Testis (tissue), 3 donors: Measurements from ENCODE around the gene NOSIP. TPM values are rescaled to one million over a fixed set of nuclear protein-coding genes. Genes with fewer than 3 reads are reported as not detected.

Source experiments
- DNase-seq: peaks from one replicate; pipeline ENCODE4 v3.0.0-alpha.2; 2019
- H3K27ac ChIP-seq, 2 donors: fragments of 200-600 bp; sonication (generic); one replicate each; pipeline ENCODE4 v1.5.1; 2019
- H3K27me3 ChIP-seq: fragments of 200-600 bp; sonication (generic); one replicate; pipeline ENCODE4 v1.5.1; 2019
- H3K36me3 ChIP-seq: fragments of 200-600 bp; sonication (generic); one replicate; pipeline ENCODE4 v1.5.1; 2017; ENCODE audit warnings: low read depth; ENCODE audit errors: missing control alignments
- H3K4me1 ChIP-seq: fragments of 200-600 bp; sonication (generic); one replicate; pipeline ENCODE4 v1.5.1; 2019
- H3K4me3 ChIP-seq, 2 donors: fragments of 200-600 bp; sonication (generic); one replicate each; pipeline ENCODE4 v1.5.1; 2017 to 2019
- H3K9me3 ChIP-seq: fragments of 200-600 bp; sonication (generic); one replicate; pipeline ENCODE4 v1.5.1; 2017
- POLR2A ChIP-seq: fragments of 450-650 bp; IDR thresholded peaks from one replicate; pipeline ENCODE4 v1.6.1; 2017; ENCODE audit warnings: antibody characterized with exemption, mild to moderate bottlenecking, moderate library complexity
- WGBS, 2 donors: methylation state at CpG; one replicate each; pipeline ENCODE4 v1.1.5; 2018; 5-methylcytosine and 5-hydroxymethylcytosine counted together
- intact Hi-C: fragments of 100-400 bp; cut with DNase I; formaldehyde crosslinking; loops from one replicate; pipeline ENCODE4 v1.15.1; 2023; ENCODE audit warnings: low total_unique reads
- polyA plus RNA-seq: library from polyadenylated mRNA; stranded (reverse); fragments of 350-450 nt; fragmentation: Illumina TruSeq; extraction: RNeasy Lipid Tissue Mini Kit (QIAGEN cat#74804); gene quantifications from one replicate; pipeline ENCODE4 v1.2.3, GENCODE V29; 2014; ENCODE audit warnings: low read depth, low replicate concordance; ENCODE audit not compliant: insufficient read depth
- total RNA-seq, 2 donors: library from RNA; depleted of rRNA; stranded (reverse); fragments of >200 nt; gene quantifications; one replicate each; pipeline ENCODE4 v1.2.3, GENCODE V29; 2016
- TF ChIP-seq, protein P1 (sequence below), 3 experiments: fragments of 450-650 bp in 2 of 3; fragments of 200-600 bp in 1 of 3; sonication (generic) in 1 of 3; IDR thresholded peaks; one replicate each; pipeline ENCODE4 v1.5.1; 2016 to 2019; ENCODE audit warnings: antibody characterized with exemption in 3 of 3, mild to moderate bottlenecking in 2 of 3, moderate library complexity in 1 of 3

NOSIP gene
- total and polyA plus RNA-seq, 3 donors from 2014 or later, result 145 to 241 (median 151) TPM

DNA sequence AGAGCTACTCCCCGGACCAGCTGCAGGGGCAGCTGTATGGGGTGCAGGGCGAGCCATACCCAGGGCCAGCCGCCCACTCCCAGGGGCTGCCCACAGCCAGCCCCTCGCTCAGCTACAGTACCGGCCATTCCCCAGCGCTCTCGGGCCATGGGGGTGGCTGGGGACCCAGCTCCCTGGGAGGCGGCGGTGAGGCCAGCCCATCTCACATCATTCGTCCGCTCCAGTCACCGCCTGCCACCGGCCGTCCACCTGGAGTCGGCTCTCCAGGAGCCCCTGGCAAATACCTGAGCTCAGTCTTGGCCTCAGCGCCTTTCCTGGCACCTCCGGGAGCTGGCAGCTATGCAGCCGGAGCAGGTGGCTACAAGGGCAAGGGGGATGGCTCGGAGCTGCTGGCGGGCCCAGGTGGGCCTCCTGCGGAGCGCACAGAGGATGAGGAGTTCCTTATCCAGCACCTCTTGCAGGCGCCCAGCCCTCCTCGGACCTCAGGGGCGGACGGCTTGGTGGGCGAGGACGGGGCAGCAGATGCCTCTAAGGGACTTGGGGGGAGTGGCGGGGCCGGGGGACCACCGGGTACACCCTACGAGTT, 15.6 kb upstream of the NOSIP start:
- Histone ChIP-seq H3K27me3 (no peaks in the 10 kb centered on the region), H3K4me1 (peaks cover 18% of the 10 kb centered on the region), H3K36me3 (no peaks in the 10 kb centered on the region), H3K9me3 (no peaks in the 10 kb centered on the region), H3K27ac (no peak overlapping the region), H3K4me3 (no peak overlapping the region)
- no peak for DNase-seq
- TF ChIP-seq, protein P1, sequence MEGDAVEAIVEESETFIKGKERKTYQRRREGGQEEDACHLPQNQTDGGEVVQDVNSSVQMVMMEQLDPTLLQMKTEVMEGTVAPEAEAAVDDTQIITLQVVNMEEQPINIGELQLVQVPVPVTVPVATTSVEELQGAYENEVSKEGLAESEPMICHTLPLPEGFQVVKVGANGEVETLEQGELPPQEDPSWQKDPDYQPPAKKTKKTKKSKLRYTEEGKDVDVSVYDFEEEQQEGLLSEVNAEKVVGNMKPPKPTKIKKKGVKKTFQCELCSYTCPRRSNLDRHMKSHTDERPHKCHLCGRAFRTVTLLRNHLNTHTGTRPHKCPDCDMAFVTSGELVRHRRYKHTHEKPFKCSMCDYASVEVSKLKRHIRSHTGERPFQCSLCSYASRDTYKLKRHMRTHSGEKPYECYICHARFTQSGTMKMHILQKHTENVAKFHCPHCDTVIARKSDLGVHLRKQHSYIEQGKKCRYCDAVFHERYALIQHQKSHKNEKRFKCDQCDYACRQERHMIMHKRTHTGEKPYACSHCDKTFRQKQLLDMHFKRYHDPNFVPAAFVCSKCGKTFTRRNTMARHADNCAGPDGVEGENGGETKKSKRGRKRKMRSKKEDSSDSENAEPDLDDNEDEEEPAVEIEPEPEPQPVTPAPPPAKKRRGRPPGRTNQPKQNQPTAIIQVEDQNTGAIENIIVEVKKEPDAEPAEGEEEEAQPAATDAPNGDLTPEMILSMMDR (IDR thresholded peaks at IDR 0.05), result no peak
- 87 to 90% methylated on average over 10 to 32 of the region's 32 CpGs for WGBS, 2 donors
- intact Hi-C loops, result no loop called here

DNA sequence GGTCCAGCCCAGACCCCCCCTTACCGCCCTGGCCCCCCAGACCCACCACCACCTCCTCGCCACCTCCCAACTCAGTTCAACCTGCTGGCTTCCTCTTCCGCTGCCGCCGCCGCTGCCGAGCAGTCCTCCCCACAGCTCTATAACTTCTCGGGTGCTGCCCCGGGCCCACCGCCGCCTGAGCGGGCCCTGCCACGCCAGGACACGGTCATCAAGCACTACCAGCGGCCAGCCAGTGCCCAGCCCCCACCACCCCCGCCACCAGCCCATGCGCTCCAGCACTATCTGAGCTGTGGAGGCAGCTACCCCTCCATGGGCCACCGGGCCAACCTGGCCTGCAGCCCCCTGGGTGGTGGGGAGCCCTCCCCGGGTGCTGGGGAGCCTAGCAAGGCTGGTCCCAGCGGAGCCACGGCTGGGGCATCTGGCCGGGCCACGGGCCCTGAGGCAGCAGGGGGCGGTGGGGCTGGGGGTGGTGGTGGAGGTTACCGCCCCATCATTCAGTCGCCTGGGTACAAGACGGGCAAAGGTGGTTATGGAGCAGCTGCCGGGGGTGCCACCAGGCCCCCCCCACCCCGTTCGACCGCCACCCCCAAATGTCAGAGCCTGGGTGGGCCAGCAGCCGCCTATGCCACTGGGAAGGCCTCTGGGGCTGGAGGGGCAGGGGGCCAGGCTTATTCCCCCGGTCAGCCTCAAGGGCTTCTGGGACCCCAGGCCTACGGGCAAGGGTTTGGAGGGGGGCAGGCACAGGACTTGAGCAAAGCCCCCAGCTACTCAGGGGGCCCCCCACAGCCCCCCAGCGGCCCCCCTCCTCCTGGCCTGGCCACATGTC, 14.8 kb upstream of the NOSIP start:
- no peaks in the 10 kb centered on the region for H3K36me3 ChIP-seq
- no peaks in the 10 kb centered on the region for H3K27me3 ChIP-seq
- peaks cover 18% of the 10 kb centered on the region for H3K4me1 ChIP-seq
- 91% methylated on average over 12 to 34 of the region's 35 CpGs for WGBS, 2 donors
- no peaks in the 10 kb centered on the region for H3K9me3 ChIP-seq
- no peak overlapping the region for H3K27ac ChIP-seq
- DNase-seq, result no peak
- H3K4me3 ChIP-seq, result no peak overlapping the region
- TF ChIP-seq, protein P1 (IDR thresholded peaks at IDR 0.05), result no peak
- TF ChIP-seq POLR2A, result no peak
- intact Hi-C loops, result no loop called here

DNA sequence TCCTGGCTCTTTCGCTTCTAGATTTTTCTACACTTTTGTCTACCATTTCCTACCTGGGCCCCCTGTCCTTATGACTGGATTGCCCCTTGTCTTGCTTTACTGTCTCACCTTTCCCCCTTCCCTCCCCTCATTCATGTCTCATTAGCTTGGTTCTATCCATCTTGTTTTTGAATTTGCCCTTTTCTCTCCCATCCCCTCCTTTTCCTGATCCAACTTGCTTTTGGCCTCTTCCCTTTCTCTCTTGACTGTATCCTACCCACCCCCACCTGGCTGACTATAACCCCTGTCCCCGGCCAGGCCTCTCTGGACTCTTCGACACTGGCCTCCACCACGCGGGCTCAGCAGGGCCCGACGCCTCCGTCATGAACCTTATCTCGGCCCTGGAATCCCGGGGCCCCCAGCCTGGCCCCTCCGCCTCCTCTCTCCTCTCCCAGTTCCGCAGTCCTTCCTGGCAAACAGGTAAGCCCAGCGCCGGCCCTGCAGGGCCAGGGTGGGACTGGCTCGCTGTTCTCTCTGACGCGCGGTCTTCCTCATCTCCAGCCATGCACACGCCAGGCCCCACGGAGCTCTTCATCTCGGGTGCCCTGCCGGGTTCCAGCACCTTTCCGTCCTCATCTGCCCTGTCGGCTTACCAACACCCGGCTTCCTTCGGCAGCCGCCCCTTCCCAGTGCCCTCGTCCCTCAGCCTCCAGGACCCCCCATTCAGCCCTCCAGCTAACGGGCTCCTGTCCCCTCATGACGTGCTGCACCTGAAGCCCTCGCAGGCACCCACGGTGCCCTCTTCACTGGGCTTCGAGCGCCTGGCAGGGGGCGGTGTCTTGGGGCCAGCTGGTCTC, 14.0 kb upstream of the NOSIP start:
- H3K36me3 ChIP-seq, result no peaks in the 10 kb centered on the region
- H3K4me1 ChIP-seq, result peaks cover 18% of the 10 kb centered on the region
- peak overlapping the region; percentile 65 to 79 for H3K27ac ChIP-seq
- intact Hi-C loops, result no loop called here
- 89 to 90% methylated on average over 30 to 35 of the region's 35 CpGs for WGBS, 2 donors
- no peaks in the 10 kb centered on the region for H3K9me3 ChIP-seq
- TF ChIP-seq POLR2A, result no peak
- TF ChIP-seq, protein P1 (IDR thresholded peaks at IDR 0.05), result no peak
- no peak for DNase-seq
- no peak overlapping the region for H3K4me3 ChIP-seq
- no peaks in the 10 kb centered on the region for H3K27me3 ChIP-seq

DNA sequence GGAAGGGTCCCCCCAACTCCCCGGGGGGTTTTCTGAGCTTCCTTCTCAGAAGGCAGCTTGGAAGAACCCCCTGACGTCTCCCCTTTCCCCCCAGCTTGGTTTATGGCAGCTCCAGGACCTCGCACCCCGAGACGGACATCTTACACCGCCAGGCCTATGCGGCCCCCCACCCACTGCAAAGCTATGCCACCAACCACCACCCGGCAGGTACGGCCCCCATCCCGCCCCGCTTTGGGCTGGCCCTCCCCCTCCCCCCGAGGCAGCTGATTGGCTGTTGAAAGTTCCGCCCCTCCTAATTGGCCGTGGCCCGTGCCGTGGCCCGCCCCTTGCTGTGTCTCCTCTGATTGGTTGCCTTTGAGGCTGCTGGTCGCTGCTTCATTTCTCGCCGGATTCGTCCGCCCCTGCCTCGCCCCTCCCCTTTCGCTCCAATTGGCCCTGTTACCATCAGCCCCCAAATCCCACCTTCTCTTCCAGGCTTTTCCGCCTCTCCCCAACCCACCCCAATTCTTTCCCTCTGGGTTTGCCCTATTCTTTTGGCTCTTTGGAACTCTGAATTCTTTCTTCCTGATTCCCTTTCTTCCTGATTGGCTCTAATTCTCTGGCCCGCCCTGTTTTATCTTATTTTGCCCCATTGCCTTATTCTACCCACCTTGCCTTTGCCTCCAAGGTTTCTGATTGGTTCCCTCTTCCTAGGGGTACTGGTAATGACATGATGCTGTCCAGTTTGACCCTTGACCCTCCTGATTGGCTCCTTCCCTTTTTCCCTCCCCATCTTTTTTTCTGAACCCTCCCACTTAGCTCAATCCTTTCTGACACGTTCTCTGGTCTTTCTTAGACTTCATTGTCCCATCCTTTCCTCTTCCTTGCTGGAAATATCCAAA, 13.1 kb upstream of the NOSIP start:
- TF ChIP-seq POLR2A, result no peak
- TF ChIP-seq, protein P1 (IDR thresholded peaks at IDR 0.05), result no peak
- H3K4me1 ChIP-seq, result peaks cover 18% of the 10 kb centered on the region
- no peaks in the 10 kb centered on the region for H3K9me3 ChIP-seq
- no peaks in the 10 kb centered on the region for H3K36me3 ChIP-seq
- DNase-seq, result peak; percentile 96
- no peaks in the 10 kb centered on the region for H3K27me3 ChIP-seq
- H3K4me3 ChIP-seq, result peak overlapping the region; percentile 24 to 90
- WGBS, 2 donors, result 4 to 9% methylated on average over 25 to 27 of the region's 27 CpGs
- intact Hi-C loops, result no loop called here
- peak overlapping the region; percentile 65 to 79 for H3K27ac ChIP-seq
